ENCODE data around the gene SPAST. TPM values are rescaled to one million over a fixed set of nuclear protein-coding genes. Genes with fewer than 3 reads are reported as not detected.
A peak's percentile ranks its signal among the peaks of the same experiment; 100 is the strongest.
"Not testable (repeated sequence)": the region's sequence is repeated elsewhere in the genome, so short reads cannot be mapped to it uniquely, and the experiment has no call there.

Gene SPAST
- total and polyA plus RNA-seq, 7 donors, result 5.9 to 24.8 (median 13.9) TPM

- DNase-seq, result no peak
Observed at GRCh38 chr2:32136097-32136496, 72.7 kb downstream of the SPAST start.

GRCh38 chr2:32151544-32151943, 88.2 kb downstream of the SPAST start:
- H3K4me1 ChIP-seq; intact Hi-C loops (cut with DNase I); ATAC-seq; H3K9me3 ChIP-seq; DNase-seq; H3K27ac ChIP-seq; H3K4me3 ChIP-seq; H3K27me3 ChIP-seq (ENCODE audit: insufficient read depth in 3 of 3, low read length in 2 of 3): not testable (repeated sequence)
- WGBS, 3 donors, result 97 to 98% (median 98%) methylated on average over 14 of the region's 14 CpGs
- peaks cover 0 to 72% of the 10 kb centered on the region in 2 donors for H3K36me3 ChIP-seq (ENCODE audit: insufficient read depth in 1 of 2, low read depth in 1 of 2)

More at GRCh38 chr2:32136097-32136496, 72.7 kb downstream of the SPAST start:
- TF ChIP-seq CTCF (IDR thresholded peaks at IDR 0.05), result no peak
- no peaks in the 10 kb centered on the region for H3K9me3 ChIP-seq
- H3K36me3 ChIP-seq (ENCODE audit: insufficient read depth in 1 of 2, low read depth in 1 of 2), result peaks cover 0 to 64% of the 10 kb centered on the region in 2 donors
- H3K27ac ChIP-seq, result no peak overlapping the region
- H3K4me3 ChIP-seq, result no peak overlapping the region
- no peaks in the 10 kb centered on the region for H3K4me1 ChIP-seq
- intact Hi-C loops (cut with DNase I), result no loop called here
- no peaks in the 10 kb centered on the region for H3K27me3 ChIP-seq (ENCODE audit: insufficient read depth in 3 of 3, low read length in 2 of 3)
- ATAC-seq, result no peak
- 68 to 82% (median 71%) methylated on average over 4 of the region's 4 CpGs for WGBS, 3 donors

- intact Hi-C loops (cut with DNase I), result loop anchor here in 1 of 2 donors (10.0 kb wide), 1 partner anchor 145 kb away; the partner anchor contains the start of gene MEMO1
- DNase-seq, result no peak
- Histone ChIP-seq H3K9me3 (no peaks in the 10 kb centered on the region), H3K27me3 (ENCODE audit: insufficient read depth in 3 of 3, low read length in 2 of 3) (no peaks in the 10 kb centered on the region), H3K36me3 (ENCODE audit: insufficient read depth in 1 of 2, low read depth in 1 of 2) (peaks cover 0 to 17% of the 10 kb centered on the region in 2 donors), H3K4me1 (peaks cover 6% of the 10 kb centered on the region), H3K4me3 (no peak overlapping the region), H3K27ac (no peak overlapping the region)
- ATAC-seq, result no peak
- 95 to 97% (median 95%) methylated on average over 2 of the region's 2 CpGs for WGBS, 3 donors
- TF ChIP-seq CTCF (IDR thresholded peaks at IDR 0.05), result no peak
Observed at GRCh38 chr2:32159678-32160077, 96.3 kb downstream of the SPAST start.

GRCh38 chr2:32161296-32161695, 97.9 kb downstream of the SPAST start:
- WGBS, 3 donors, result 42 to 58% (median 51%) methylated on average over 2 of the region's 2 CpGs
- Histone ChIP-seq H3K4me1 (peaks cover 6% of the 10 kb centered on the region), H3K4me3 (no peak overlapping the region), H3K9me3 (no peaks in the 10 kb centered on the region), H3K36me3 (ENCODE audit: insufficient read depth in 1 of 2, low read depth in 1 of 2) (peaks cover 0 to 1% of the 10 kb centered on the region in 2 donors), H3K27me3 (ENCODE audit: insufficient read depth in 3 of 3, low read length in 2 of 3) (no peaks in the 10 kb centered on the region), H3K27ac (no peak overlapping the region)
- intact Hi-C loops (cut with DNase I), result loop anchor here in 1 of 2 donors (10.0 kb wide), 1 partner anchor 146 kb away; the partner anchor contains the start of gene MEMO1
- no peak for TF ChIP-seq CTCF (IDR thresholded peaks at IDR 0.05)
- no peak for ATAC-seq
- DNase-seq, result no peak

GRCh38 chr2:32164254-32164653, 100.9 kb downstream of the SPAST start:
- not testable (repeated sequence) for H3K36me3 ChIP-seq (ENCODE audit: insufficient read depth in 1 of 2, low read depth in 1 of 2)
- intact Hi-C loops (cut with DNase I), result loop anchor here in 1 of 2 donors (10.0 kb wide), 1 partner anchor 149 kb away; the partner anchor contains the start of gene MEMO1
- WGBS, 3 donors, result 87 to 93% (median 88%) methylated on average over 10 of the region's 10 CpGs

GRCh38 chr2:32165027-32165347, 101.6 kb downstream of the SPAST start:
- peak overlapping the region; percentile 92 for H3K27ac ChIP-seq
- 6 to 8% (median 7%) methylated on average over 13 of the region's 13 CpGs for WGBS, 3 donors
- peak overlapping the region; percentile 84 for H3K4me3 ChIP-seq
- H3K27me3 ChIP-seq (ENCODE audit: insufficient read depth in 3 of 3, low read length in 2 of 3); DNase-seq; H3K36me3 ChIP-seq (ENCODE audit: insufficient read depth in 1 of 2, low read depth in 1 of 2); H3K9me3 ChIP-seq: not testable (repeated sequence)
- H3K4me1 ChIP-seq, result peaks cover 16% of the 10 kb centered on the region
- intact Hi-C loops (cut with DNase I), result loop anchor here in 1 of 2 donors (10.0 kb wide), 1 partner anchor 150 kb away; the partner anchor contains the start of gene MEMO1
- peak in 3 of 4 donors; percentile 11 to 46 (median 22) for ATAC-seq

More at GRCh38 chr2:32164254-32164653, 100.9 kb downstream of the SPAST start:
- H3K9me3 ChIP-seq; H3K27ac ChIP-seq; DNase-seq; H3K27me3 ChIP-seq (ENCODE audit: insufficient read depth in 3 of 3, low read length in 2 of 3); ATAC-seq: not testable (repeated sequence)
- peak overlapping the region; percentile 84 for H3K4me3 ChIP-seq
- peaks cover 16% of the 10 kb centered on the region for H3K4me1 ChIP-seq

All from psoas muscle (tissue), 8 donors.